Muscle of arm (tissue), 12 donors: ENCODE measurements around the gene ASIC4. TPM values are rescaled to one million over a fixed set of nuclear protein-coding genes. Genes with fewer than 3 reads are reported as not detected.

Experiments used
- DNase-seq: peaks from one replicate; pipeline ENCODE4 v3.0.0-alpha.2; 2013
- polyA plus RNA-seq, 12 donors: library from polyadenylated mRNA; unstranded; fragments of 120-200 nt; gene quantifications; one replicate each; pipeline ENCODE4 v1.2.1, GENCODE V29; 2013; ENCODE audit not compliant: insufficient read length in 12 of 12

ASIC4 gene
- polyA plus RNA-seq, 12 donors = 0.24 to 1.1 (median 0.48) TPM; not detected in 2

GRCh38 chr2:219566640-219567039 lies 52.4 kb downstream of the ASIC4 start:
- DNase-seq = no peak

- DNase-seq = no peak
Observed at GRCh38 chr2:219567131-219567530, 52.8 kb downstream of the ASIC4 start.

- DNase-seq = no peak
Observed at GRCh38 chr2:219567791-219568361, 53.6 kb downstream of the ASIC4 start.

- no peak for DNase-seq
Observed at GRCh38 chr2:219569041-219569440, 54.8 kb downstream of the ASIC4 start.

- DNase-seq = no peak
Observed at GRCh38 chr2:219569635-219570034, 55.4 kb downstream of the ASIC4 start.

- DNase-seq = no peak
Observed at GRCh38 chr2:219570194-219570923, 56.1 kb downstream of the ASIC4 start.

GRCh38 chr2:219570924-219571310 lies 56.6 kb downstream of the ASIC4 start:
- DNase-seq = no peak

- DNase-seq = peak; percentile 71
Observed at GRCh38 chr2:219571311-219572236, 57.3 kb downstream of the ASIC4 start, which contains the start of gene OBSL1. TSS of gene OBSL1 (minus strand) at chr2:219571539. CDS start at chr2:219571232, 307 bp downstream.

- no peak for DNase-seq
Observed at GRCh38 chr2:219572237-219573001, 58.1 kb downstream of the ASIC4 start, which contains the start of gene INHA. TSS of gene INHA (plus strand) at chr2:219572310. CDS start at chr2:219572375, 65 bp downstream.

GRCh38 chr2:219573166-219573565 lies 58.9 kb downstream of the ASIC4 start:
- no peak for DNase-seq

GRCh38 chr2:219574484-219575311 lies 60.4 kb downstream of the ASIC4 start:
- DNase-seq = no peak

- no peak for DNase-seq
Observed at GRCh38 chr2:219575566-219576504, 61.6 kb downstream of the ASIC4 start.

- no peak for DNase-seq
Observed at GRCh38 chr2:219576505-219577388, 62.5 kb downstream of the ASIC4 start.

GRCh38 chr2:219578811-219579613 lies 64.7 kb downstream of the ASIC4 start:
- DNase-seq = no peak

- no peak for DNase-seq
Observed at GRCh38 chr2:219581346-219581745, 67.1 kb downstream of the ASIC4 start.
